ENCODE data around the gene ARMC8.

ARMC8 gene

GRCh38 chr3:138203938-138204337, 16.8 kb downstream of the ARMC8 start:
- no peaks in the 10 kb centered on the region for H3K9me3 ChIP-seq
- DNase-seq: no peak
- TF ChIP-seq CTCF (IDR thresholded peaks at IDR 0.05; ENCODE audit: low read depth, low read length): no peak
- H3K4me1 ChIP-seq: no peaks in the 10 kb centered on the region
- H3K4me3 ChIP-seq (ENCODE audit: low read depth, low read length): no peak overlapping the region
- H3K36me3 ChIP-seq: no peaks in the 10 kb centered on the region; the same call in 1 of the 2 replicates
- no peaks in the 10 kb centered on the region for H3K27me3 ChIP-seq

- Histone ChIP-seq H3K4me3 (ENCODE audit: low read depth, low read length) (no peak overlapping the region), H3K27me3 (no peaks in the 10 kb centered on the region), H3K36me3 (no peaks in the 10 kb centered on the region; the same call in 1 of the 2 replicates), H3K4me1 (no peaks in the 10 kb centered on the region), H3K9me3 (no peaks in the 10 kb centered on the region; the same call in 1 of the 2 replicates)
- no peak for TF ChIP-seq CTCF (IDR thresholded peaks at IDR 0.05; ENCODE audit: low read depth, low read length)
- no peak for DNase-seq
Observed at GRCh38 chr3:138205527-138205926, 18.4 kb downstream of the ARMC8 start.

- Histone ChIP-seq H3K4me1 (no peaks in the 10 kb centered on the region), H3K36me3 (no peaks in the 10 kb centered on the region; the same call in 1 of the 2 replicates), H3K9me3 (no peaks in the 10 kb centered on the region; the same call in 1 of the 2 replicates), H3K27me3 (no peaks in the 10 kb centered on the region), H3K4me3 (ENCODE audit: low read depth, low read length) (no peak overlapping the region)
- TF ChIP-seq CTCF (IDR thresholded peaks at IDR 0.05; ENCODE audit: low read depth, low read length): no peak
- DNase-seq: no peak
Observed at GRCh38 chr3:138206196-138206595, 19.1 kb downstream of the ARMC8 start.

GRCh38 chr3:138210528-138210927, 23.4 kb downstream of the ARMC8 start:
- Histone ChIP-seq H3K36me3 (no peaks in the 10 kb centered on the region; the same call in 1 of the 2 replicates), H3K4me3 (ENCODE audit: low read depth, low read length) (no peak overlapping the region), H3K27me3 (no peaks in the 10 kb centered on the region), H3K9me3 (no peaks in the 10 kb centered on the region; the same call in 1 of the 2 replicates), H3K4me1 (peaks cover 5% of the 10 kb centered on the region)
- no peak for TF ChIP-seq CTCF (IDR thresholded peaks at IDR 0.05; ENCODE audit: low read depth, low read length)
- DNase-seq: no peak

GRCh38 chr3:138213398-138214085, 26.4 kb downstream of the ARMC8 start:
- DNase-seq: peak; percentile 26
- Histone ChIP-seq H3K9me3 (no peaks in the 10 kb centered on the region; the same call in 1 of the 2 replicates), H3K4me1 (peaks cover 5% of the 10 kb centered on the region), H3K27me3 (no peaks in the 10 kb centered on the region), H3K36me3 (no peaks in the 10 kb centered on the region; the same call in 1 of the 2 replicates), H3K4me3 (ENCODE audit: low read depth, low read length) (no peak overlapping the region)
- no peak for TF ChIP-seq CTCF (IDR thresholded peaks at IDR 0.05; ENCODE audit: low read depth, low read length)

- no peak overlapping the region for H3K4me3 ChIP-seq (ENCODE audit: low read depth, low read length)
- no peak for DNase-seq
- H3K4me1 ChIP-seq: no peaks in the 10 kb centered on the region
- peaks cover 12% of the 10 kb centered on the region for H3K36me3 ChIP-seq
- no peak for TF ChIP-seq CTCF (IDR thresholded peaks at IDR 0.05; ENCODE audit: low read depth, low read length)
- H3K9me3 ChIP-seq: no peaks in the 10 kb centered on the region
- no peaks in the 10 kb centered on the region for H3K27me3 ChIP-seq
Observed at GRCh38 chr3:138219255-138219654, 32.2 kb downstream of the ARMC8 start.
